ELR (cell line): Measurements from ENCODE around the gene IFI30.

Experiments used
- DNase-seq: peaks from one replicate; pipeline ENCODE4 v3.0.0-alpha.2; 2015; ENCODE audit warnings: low read depth

Gene IFI30

DNA sequence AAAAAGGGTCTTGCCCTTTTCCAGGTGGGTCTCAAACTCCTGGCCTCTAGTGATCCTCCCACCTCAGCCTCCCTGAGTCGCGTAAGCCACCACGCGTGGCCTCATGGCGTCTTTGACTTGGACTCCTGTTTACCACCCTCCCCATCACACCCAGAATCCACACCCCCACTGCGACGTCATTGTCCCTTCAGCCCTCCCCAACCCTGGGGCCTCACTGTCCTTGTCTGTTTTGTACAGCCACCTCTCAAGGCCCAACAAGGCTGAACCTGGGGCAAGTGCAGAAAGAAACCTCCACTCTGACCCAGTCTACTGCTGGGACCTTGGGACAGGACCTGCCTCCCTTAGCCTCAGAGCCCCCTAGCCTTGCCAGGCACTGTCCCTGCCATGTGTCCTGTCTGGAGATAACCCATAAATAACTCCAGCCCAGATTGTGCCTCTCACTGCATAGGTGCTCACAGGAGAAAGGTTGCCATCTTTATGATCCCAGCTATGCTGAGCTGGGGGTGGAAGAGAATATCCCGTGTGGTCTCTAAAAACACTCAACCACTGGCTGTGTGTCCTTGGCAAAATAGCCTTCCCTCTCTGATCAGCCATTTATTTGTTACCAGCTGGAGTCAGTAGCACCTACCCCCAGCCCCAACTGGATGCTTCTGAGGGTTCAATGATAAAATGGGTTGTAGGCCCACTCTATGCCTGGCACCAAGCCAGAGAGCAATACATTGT lies 1.8 kb upstream of the IFI30 start:
- DNase-seq: no peak

DNA sequence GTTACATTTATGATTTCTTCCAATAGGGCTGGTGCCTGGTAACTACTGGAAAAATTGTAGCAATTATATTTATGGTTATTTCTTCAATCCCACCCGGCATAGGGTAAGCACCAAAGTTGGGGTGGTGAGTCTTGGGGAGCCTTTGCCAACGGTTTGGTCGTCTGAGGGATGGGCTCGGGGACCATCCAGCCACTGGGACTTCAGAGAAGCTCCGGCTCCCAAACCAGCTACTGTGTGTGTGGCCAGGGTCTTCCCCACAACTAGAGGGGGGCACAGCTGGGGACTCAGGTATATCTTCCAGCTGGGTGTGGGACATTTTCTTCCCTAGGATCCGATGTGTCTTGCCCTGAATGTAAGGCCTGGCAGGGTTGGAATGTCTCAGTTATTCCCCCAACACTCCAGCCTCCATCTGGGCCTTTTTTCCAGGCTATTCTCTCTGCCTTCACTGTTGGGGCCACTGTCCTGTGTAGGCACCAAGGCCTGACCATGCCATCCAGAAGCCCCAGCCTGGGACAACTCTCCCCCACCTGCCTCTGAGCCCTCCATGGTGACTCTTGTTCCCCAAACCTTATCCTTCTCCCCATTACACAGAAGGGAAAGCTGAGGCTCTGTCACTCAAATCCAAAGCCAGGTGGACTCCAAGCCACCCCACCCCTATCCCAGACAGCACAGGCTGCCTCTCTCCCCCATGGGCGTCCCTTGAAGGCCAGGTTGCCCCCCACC lies 1.1 kb upstream of the IFI30 start:
- DNase-seq: no peak

DNA sequence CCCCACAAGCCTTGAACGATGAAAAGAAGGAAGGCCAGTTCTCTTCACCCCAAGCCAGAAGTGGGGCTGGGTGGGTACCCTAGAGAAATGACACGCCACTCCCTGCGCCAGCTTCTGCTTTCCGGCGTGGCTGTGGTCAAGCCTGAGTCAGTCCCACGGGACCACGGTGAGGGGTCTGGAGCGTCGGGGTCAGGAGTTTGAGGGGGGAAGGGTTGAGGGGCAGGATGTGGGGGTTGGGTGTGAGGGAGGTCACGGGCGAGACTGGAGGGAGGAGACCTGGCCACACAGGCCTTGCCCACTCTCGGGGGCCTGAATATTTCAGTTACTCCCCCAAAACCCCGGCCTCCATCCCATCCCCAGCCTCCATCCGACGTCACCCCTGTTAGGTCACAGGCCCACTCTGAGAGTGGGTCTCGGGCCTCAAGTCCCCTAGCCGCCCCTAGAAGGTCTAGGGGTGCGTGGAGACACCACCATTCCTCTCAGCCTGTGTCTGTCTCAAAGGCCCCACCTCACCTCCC lies 500 bp upstream of the IFI30 start:
- DNase-seq: no peak

DNA sequence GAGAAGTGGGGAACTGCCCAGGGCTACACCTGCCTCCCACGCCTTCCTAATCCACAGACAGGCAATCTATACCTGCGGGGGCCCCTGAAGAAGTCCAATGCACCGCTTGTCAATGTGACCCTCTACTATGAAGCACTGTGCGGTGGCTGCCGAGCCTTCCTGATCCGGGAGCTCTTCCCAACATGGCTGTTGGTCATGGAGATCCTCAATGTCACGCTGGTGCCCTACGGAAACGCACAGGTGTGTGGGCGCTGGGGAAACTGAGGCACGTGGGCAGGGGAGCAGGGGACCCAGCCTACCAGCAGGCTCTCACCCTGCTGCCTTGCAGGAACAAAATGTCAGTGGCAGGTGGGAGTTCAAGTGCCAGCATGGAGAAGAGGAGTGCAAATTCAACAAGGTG lies 1.4 kb downstream of the IFI30 start:
- no peak for DNase-seq

DNA sequence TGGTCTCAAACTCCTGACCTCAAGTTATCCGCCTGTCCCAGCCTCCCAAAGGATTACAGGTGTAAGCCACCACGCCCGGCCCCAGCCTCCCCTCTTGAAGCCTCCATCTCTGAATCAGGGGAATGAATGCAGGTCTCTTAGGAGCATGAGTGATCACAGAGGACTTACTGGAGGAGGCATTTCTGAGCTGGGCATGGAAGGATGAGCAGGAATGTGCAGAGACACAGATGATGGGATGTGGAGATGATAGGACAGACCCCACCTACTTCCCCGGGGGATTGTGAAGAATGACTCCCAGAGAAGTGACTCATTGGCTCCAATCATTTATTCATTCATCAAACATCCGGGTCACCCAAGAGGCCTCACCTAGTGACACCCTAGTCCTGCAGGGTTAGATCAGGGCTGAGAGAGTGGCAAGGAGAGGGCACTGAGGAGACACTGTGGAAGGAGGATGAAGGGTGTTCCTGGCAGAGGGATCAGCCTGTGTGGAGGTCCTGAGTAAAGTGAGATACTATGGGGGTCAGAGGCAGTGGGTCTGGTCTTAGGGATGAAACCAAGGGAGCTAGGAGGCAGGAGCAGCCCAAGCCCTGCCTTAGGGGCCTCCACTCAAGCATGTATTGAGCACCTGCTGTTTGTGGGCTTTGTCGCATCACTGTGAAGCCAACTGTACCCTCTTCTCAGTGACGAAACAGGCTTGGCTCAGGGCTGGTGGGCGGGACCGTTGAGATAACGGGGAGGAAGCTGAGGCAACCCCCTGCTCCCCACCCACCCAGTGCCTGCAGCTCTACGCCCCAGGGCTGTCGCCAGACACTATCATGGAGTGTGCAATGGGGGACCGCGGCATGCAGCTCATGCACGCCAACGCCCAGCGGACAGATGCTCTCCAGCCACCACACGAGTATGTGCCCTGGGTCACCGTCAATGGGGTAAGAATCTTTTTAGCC lies 3.0 kb downstream of the IFI30 start:
- DNase-seq: peak; percentile 37

DNA sequence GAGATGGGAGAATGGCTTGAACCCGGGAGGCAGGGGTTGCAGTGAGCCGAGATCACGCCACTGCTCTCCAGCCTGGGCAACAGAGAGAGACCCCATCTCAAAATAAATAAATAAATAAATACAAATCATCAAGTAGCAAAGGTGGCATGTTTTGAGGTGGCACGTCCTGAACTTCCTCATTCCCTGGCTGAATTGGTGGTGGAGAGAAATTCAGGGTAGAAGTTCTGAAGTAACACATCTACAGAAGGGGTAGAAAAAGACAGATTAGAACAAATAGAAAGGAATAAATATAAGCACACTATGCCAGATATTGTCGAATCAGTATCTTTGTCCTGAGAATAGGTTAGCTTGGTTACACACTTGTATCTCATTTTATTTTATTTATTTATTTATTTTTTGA lies 6.3 kb downstream of the IFI30 start:
- DNase-seq: no peak

DNA sequence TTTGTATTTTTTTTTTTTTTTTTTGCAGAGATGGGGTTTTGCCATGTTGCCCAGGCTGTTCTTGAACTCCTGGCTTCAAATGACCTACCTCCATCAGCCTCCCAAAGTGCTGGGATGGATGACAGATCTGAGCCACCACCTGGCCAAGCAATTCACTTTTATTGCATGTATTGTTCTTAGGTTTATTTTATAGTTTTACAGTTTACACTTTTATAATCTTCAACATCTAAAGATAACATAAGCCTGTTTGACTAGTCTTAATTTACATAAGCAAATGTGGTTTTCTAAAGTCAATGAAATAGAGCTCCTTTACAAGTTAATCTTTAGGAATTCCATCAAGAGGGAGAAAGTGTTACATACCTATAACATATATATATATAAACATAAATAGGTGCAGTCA lies 9.9 kb downstream of the IFI30 start:
- DNase-seq: no peak

DNA sequence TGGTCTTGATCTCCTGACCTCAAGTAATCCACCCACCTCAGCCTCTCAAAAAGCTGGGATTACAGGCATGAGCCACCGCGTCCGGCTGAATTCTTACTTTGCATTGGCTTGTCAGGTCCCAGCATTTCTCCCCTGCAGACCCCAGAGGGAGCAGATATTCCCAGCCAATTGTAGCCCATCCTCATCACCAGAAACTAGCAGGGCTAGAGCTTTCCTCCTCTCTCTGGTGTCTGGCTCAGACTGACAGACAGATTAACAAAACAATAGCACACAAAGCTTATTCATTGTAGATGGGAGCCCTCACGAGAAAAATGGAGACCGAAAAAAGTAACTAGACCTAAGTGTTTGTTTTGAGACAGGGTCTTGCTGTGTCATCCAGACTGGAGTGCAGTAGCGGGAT lies 11.9 kb downstream of the IFI30 start:
- no peak for DNase-seq

DNA sequence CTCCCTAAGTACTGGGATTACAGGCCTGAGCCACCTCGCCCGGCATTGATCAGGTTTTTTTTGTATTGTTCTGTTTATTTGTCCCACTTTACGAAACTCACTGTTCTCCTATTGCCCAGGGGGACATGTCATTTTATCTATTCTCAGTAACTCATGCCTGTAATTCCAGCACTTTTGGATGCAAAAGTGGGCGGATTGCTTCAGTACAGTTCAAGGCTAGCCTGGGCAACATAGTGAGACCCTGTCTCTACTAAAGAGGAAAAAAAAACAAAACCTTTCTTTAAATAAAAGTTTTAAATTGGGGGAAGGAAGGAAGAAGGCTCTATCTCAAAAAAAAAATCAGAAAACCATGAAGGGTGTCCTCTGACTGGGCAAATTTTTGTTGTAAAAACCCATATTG lies 16.7 kb downstream of the IFI30 start:
- DNase-seq: no peak

DNA sequence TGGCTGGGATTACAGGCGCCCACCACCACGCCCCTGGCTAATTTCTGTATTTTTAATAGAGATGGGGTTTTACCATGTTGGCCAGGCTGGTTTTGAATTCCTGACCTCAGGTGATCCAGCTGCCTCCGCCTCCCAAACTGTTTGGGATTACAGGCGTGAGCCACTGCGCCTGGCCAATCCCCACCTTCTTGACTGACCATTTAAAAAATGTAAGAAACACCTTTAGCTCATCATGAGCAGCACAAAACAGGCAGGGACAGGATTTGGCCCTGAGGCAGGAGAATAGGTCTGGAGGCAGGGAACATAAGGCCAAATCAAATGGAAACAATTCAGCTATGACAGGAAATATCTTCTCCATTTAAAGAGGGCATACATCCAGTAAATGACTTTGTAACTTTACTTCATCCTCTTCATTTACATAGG lies 18.0 kb downstream of the IFI30 start:
- no peak for DNase-seq

DNA sequence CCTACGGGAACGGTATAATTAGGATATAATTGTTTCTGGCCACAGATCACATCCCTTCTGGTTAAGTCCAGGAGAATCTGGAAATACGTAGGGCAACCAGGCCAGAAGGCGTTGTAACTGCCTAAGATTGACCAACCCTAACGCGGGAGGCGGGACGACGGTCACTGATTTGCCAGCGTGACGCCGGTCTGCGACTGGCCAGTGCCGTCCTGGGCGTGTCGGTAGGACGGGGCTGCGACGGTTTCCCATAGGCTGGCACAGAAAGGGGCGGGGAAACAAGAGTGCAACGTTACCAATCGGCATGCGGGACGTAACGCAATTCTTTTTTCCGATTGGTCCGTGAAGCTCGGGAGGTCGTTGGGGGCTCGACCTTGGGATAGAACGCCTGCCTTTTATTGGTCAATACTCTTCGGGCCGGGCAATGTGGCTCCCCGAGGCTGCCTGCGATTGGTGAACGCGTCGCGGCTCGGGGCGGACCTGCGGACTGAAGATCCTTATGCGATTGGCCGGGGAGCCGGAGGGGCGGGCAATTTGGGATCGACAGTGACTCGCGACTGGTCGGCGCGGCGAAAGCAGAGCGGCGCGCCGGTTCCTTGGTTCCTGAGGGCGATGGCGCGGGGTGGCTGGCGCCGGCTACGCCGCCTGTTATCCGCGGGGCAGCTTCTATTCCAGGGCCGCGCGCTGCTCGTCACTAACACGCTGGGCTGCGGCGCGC lies 19.2 kb downstream of the IFI30 start, which contains the start of gene MPV17L2:
MPV17L2 (plus strand) TSS at position 546 of the 715 bp plus-strand sequence; CDS start at position 610, 64 bp downstream.
- peak; percentile 100 for DNase-seq

DNA sequence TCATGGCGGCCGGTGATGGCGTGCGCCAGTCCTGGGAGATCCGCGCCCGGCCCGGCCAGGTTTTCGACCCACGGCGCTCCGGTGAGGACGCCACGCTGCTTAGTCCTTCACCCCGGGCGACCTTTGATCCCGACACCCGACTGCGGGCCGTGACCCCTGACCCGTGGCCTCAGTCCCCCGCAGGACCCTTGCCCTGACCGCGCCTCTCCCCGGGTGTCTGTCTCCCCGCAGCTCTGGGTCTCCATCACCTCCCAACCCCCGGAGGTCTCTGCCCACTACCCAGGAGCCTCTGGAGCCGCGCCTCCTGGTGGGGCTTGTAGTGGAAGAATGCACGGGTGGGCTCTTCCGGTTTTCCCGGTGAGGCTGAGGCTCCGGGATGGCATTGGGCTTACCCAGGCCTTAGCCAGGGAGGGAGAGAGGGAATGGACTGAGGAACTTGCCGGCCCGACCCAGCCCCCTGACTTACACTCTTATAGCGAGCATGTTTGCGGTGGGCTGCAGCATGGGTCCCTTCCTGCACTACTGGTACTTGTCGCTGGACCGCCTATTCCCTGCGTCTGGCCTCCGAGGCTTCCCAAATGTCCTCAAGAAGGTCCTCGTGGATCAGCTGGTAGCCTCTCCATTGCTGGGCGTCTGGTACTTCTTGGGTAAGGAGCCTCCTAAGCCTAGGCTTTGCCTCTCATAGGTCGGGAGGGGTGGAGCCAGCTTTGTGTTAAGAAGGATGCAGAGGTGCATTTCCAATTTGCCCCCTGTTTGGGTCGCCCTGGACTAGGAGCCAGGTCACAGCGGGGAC lies 20.0 kb downstream of the IFI30 start:
- DNase-seq: peak; percentile 35

DNA sequence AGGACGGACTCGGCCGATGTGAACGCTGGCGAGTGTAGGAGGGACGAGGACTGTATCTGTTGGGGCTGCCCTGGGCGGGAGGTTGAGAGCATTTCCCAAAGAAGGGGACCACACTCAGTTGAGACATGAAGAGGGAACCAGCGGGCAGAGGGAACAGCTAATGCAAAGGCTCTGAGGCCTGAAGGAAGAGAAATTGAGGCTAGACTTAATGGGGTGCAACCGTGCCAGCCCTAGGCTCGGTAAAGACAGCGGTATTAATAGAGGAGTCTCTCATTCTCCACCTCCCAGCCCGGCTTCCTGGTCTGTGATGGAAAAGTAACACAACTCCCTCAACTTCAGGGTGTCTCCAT lies 20.5 kb downstream of the IFI30 start:
- DNase-seq: no peak

DNA sequence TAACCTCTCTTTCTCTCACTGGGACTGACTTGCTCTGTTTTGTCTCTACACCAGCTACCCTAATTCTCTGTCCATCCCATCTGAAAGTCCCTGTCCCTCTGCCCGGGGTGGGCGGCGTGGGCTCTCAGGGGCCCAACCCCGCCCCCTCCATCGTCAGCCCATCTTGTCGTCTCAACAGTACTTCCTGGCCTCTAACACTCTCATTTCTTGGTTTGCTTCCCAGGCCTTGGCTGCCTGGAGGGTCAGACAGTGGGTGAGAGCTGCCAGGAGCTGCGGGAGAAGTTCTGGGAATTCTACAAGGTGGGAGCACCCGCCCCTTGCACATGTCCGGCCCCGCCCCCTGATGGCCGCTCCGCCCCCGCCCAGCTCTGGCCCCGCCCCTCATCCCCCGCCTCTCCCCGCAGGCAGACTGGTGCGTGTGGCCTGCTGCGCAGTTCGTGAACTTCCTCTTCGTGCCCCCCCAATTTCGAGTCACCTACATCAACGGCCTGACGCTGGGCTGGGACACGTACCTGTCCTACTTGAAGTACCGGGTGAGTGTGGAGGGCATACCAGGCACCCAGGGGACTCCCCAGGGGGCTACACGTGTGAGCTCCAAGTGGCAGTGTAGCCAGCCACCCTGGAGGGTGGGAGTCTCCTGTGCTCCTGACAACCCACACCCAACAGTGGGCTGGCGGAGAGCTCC lies 21.1 kb downstream of the IFI30 start:
- peak; percentile 45 for DNase-seq

DNA sequence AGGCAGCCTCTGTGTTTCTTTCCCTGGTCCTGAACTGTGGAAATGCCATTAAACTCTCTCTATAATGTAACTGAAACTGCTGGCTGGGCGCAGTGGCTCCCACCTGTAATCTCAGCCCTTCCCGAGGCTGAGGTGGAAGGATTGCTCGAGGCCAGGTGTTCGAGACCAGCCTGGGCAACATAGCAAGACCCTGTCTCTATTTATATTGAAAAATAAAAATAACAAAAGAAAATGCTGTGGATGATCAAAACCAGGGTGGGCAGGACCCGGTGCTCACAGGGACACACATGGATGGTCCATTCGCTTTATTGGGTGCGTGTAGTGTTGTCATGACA lies 22.9 kb downstream of the IFI30 start:
- DNase-seq: no peak

DNA sequence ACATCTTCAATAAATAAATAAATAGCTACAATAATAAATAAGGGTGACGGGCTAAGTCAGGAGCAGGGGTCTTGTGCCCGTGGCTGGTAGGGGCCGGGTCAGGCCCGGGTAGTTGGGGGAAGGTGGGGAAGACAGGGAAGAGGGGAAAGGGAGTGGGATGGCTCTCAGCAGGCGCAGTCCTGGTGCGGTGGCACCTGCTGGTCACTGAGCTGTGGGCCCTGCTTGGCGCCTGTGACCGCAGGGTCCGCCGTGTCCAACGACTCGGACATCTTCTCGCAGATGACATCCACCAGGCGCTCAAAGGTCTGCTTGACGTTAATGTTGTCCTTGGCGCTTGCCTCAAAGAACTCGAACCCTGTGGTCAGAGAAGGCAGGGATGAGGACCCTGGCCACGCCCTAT lies 23.7 kb downstream of the IFI30 start:
- no peak for DNase-seq

DNA sequence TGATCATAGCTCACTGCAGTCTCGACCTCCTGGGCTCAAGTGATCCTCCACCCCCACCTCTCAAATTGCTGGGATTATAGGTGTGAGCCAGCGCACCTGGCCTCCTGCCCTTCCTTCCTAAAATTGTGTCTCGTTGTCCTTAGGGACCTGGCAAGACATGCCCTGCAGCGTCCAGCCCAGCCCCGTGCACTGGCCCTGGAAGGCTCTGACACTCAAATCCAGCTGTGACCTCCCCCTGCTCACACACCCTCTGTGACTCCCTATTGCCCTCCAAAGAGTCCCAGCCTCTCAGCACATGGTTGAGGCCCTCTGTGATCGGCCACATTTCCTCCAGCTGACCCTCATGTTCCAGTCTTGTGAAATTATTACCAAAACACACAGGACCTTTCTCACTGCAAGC lies 24.3 kb downstream of the IFI30 start:
- DNase-seq: no peak

DNA sequence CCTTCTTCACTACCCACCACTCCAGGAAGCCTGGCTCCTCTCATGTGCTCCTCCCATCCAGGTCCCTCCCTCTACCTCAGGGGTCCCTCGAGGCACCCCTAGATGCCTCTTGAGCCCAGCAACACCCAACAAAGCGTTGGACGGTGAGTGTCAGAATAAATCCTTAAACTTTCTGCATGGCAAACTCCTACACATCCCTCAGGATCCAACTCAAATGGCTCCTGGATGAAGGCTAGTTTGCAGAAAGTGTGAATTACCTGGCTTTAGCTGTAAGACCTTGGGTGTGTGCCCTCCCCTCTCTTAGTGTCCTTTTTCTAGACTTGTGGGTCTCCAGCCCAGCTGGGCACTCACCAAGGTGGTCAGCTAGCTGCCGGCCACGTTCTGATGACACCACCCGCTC lies 24.8 kb downstream of the IFI30 start:
- no peak for DNase-seq

DNA sequence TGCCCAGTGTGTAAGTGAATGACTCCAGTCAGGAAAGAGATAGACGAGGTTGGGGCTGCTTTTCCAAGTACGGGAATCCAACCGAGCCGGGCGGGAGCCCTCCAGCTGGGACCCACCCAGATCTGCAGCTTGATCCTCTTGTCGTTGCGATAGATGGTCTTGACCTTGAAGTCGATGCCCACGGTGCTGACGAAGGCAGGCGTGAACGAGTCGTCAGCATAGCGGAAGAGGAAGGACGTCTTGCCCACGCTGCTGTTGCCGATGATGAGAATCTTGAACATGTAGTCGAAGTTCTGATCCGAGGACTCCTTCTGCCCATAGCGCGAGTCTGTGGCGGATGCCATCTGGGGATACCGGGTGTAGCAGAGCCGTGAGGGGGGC lies 28.8 kb downstream of the IFI30 start:
- DNase-seq: no peak

DNA sequence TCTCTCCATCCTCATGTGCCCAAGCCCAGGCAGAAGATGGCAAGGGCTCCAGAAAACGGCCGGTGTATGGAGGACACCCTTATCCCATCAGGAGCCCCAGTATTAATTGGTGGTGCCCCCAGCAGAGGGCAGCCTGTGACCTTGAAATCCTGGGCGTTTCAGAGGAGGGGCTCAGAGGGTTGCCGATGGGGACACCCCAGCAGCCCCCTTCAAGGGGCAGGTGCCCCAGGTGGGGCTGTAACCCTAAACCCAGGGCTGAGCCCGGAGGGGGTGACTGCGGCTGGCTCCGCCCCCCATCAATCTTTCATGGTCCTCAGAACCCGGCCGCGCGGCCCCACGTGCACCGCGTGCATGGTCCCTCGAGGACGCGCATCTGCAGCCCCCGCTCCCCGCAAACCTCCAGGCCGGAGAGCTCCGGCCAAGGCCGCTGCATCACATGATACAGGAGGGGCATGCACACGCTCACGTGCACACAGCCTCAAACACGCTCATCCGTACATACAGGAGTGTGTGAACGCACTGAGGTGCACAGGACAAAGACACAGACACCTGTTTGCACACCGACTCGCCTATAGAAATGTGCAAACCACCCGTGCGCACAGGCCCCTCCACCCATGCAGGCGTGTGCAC lies 29.3 kb downstream of the IFI30 start:
- peak; percentile 36 for DNase-seq
